ENCODE data around the gene KRT8. TPM values are rescaled to one million over a fixed set of nuclear protein-coding genes. Genes with fewer than 3 reads are reported as not detected.

Gene KRT8
- total and polyA plus RNA-seq, 2 donors (not counting 1 experiment from before 2014, with no cell fraction given) = 0.24 to 0.94 TPM

DNA sequence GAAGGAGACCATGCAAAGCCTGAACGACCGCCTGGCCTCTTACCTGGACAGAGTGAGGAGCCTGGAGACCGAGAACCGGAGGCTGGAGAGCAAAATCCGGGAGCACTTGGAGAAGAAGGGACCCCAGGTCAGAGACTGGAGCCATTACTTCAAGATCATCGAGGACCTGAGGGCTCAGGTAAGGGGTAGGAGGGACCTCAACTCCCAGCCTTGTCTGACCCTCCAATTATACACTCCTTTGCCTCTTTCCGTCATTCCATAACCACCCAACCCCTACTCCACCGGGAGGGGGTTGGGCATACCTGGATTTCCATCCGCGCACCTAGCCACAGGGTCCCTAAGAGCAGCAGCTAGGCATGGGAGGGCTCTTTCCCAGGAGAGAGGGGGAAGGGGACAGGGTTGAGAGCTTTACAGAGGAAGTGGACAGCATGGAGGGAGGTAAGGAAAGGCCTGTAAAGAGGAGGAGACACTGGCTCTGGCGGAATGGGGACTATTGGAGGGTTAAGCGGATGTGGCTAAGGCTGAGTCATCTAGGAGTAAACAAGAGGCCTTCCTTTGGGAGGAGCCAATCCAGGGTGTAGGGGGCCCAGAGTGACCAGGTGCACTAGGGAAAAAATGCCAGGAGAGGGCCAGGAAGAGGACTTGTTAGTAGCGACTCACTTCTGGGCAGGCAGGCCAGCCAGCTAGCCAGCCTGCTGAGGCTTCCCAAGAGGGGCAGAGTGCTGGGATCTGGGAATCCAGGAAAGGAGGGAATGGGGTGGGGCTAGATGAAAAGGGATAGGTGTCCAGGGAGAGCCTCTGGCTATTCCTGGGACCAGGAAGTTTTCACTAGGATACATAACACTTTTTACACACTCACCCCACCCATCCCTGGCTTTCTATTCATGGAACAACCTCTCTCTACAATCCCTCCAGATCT lies 44.8 kb upstream of the KRT8 start:
- peaks cover 0 to 10% (median 2%) of the 10 kb centered on the region in 4 experiments for H3K27me3 ChIP-seq (replicated peaks in 1 of 4; ENCODE audit: control extremely low read depth in 1 of 4, control insufficient read depth in 3 of 4, insufficient read depth in 4 of 4, low read length in 3 of 4)
- H3K27ac ChIP-seq (ENCODE audit: low read length in 2 of 2) = no peak overlapping the region
- Mint-ChIP-seq H3K4me3 (peak overlapping the region; percentile 81), H3K9me3 (ENCODE audit: insufficient read depth) (no peaks in the 10 kb centered on the region), H3K4me1 (peaks cover 7% of the 10 kb centered on the region), H3K27ac (peak overlapping the region; percentile 64), H3K27me3 (peaks cover 11% of the 10 kb centered on the region)
- peak overlapping the region; percentile 65 for H3K9ac ChIP-seq (ENCODE audit: low read length)
- H2AFZ ChIP-seq (ENCODE audit: insufficient read depth, low read depth, low read length, poor library complexity, severe bottlenecking) = peak overlapping the region; percentile 73
- no peak for TF ChIP-seq CTCF (IDR thresholded peaks at IDR 0.05)
- no peak for TF ChIP-seq EZH2 (IDR thresholded peaks at IDR 0.05; ENCODE audit: borderline replicate concordance, insufficient read depth, low read depth, low read length, poor library complexity, severe bottlenecking)
- no peaks in the 10 kb centered on the region for H3K36me3 ChIP-seq (replicated peaks in 1 of 2; ENCODE audit: control extremely low read depth in 1 of 2, control insufficient read depth in 1 of 2, extremely low read depth in 1 of 2, insufficient read depth in 2 of 2, low read length in 1 of 2)
- CTCF ChIA-PET = no interaction called here
- 65% methylated on average over 7 of the region's 13 CpGs for WGBS (ENCODE audit: insufficient coverage)
- H3K9me3 ChIP-seq (ENCODE audit: control extremely low read depth in 1 of 3, control insufficient read depth in 2 of 3, insufficient read depth in 1 of 3, low read length in 2 of 3) = peaks cover 0 to 5% (median 0%) of the 10 kb centered on the region in 3 donors
- H3K4me1 ChIP-seq (ENCODE audit: control insufficient read depth in 2 of 2, insufficient read depth in 2 of 2, low read length in 2 of 2) = peaks cover 3 to 10% of the 10 kb centered on the region in 2 donors
- POLR2A ChIA-PET = no interaction called here
- ATAC-seq (ENCODE audit: low read depth) (no peak), DNase-seq (no peak)
- no peaks in the 10 kb centered on the region for H4K20me1 ChIP-seq (ENCODE audit: control insufficient read depth, insufficient read depth, low read length, poor library complexity, severe bottlenecking)
- intact Hi-C loops (cut with micrococcal nuclease) = no loop called here
- H3K4me2 ChIP-seq (replicated peaks; ENCODE audit: low read depth, low read length, poor library complexity, severe bottlenecking) = peak overlapping the region; percentile 77
- peak overlapping the region in 4 of 5 experiments; percentile 49 to 63 (median 60) for H3K4me3 ChIP-seq (ENCODE audit: control extremely low read depth in 1 of 5, extremely low read depth in 1 of 5, insufficient read depth in 1 of 5, low read depth in 2 of 5, low read length in 4 of 5)
- H3K79me2 ChIP-seq (ENCODE audit: control insufficient read depth, insufficient read depth, low read length) = no peaks in the 10 kb centered on the region
